ENCODE data around the gene JADE2. TPM values are rescaled to one million over a fixed set of nuclear protein-coding genes. Genes with fewer than 3 reads are reported as not detected.
A peak's percentile ranks its signal among the peaks of the same experiment; 100 is the strongest.

Gene JADE2
- total and polyA plus RNA-seq, 8 donors, result 6.2 to 109 (median 26.4) TPM

GRCh38 chr5:134560698-134561097 lies 35.2 kb downstream of the JADE2 start:
- Histone ChIP-seq H3K27ac (no peak overlapping the region), H3K27me3 (no peaks in the 10 kb centered on the region), H3K36me3 (peaks cover 74 to 83% (median 78%) of the 10 kb centered on the region in 4 donors), H3K4me3 (no peak overlapping the region), H3K4me1 (peaks cover 12 to 24% (median 17%) of the 10 kb centered on the region in 4 donors), H3K9me3 (no peaks in the 10 kb centered on the region)
- intact Hi-C loops (cut with DNase I; ENCODE audit: low total_unique reads), result no loop called here
- no peak for TF ChIP-seq POLR2AphosphoS5 (IDR thresholded peaks at IDR 0.05)
- WGBS, 5 donors, result 94 to 95% (median 95%) methylated on average over 12 to 15 of the region's 15 CpGs
- no peak for DNase-seq

DNA sequence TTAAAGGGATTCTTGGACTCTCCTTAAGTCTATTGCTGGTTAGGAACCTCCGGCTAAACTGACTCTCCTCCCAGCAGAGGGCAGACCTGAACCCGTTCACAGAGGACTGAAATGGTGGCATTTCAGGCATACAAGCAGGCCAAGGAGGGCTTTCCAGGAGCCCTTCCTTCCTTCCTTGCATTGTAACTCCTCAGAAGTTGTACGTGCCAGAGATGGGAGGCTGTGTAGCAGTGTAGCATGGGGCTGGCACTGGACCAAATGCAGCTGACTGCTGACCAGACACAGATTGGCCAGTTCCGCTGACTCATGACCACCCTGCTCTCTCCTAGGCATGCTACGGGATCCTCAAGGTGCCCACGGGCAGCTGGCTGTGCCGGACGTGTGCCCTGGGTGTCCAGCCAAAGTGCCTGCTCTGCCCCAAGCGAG lies 36.4 kb downstream of the JADE2 start:
- Histone ChIP-seq H3K4me1 (peaks cover 8 to 26% (median 13%) of the 10 kb centered on the region in 4 donors), H3K27me3 (no peaks in the 10 kb centered on the region), H3K36me3 (peaks cover 85 to 86% (median 86%) of the 10 kb centered on the region in 4 donors), H3K4me3 (no peak overlapping the region), H3K9me3 (no peaks in the 10 kb centered on the region), H3K27ac (no peak overlapping the region)
- WGBS, 5 donors, result 61 to 71% (median 69%) methylated on average over 8 to 9 of the region's 9 CpGs
- TF ChIP-seq CTCF (IDR thresholded peaks at IDR 0.05) (peak in 1 of 7 experiments; percentile 12), POLR2A (IDR thresholded peaks at IDR 0.05) (no peak), POLR2AphosphoS5 (IDR thresholded peaks at IDR 0.05) (peak in 1 of 3 donors; percentile 19)
- intact Hi-C loops (cut with DNase I; ENCODE audit: low total_unique reads), result no loop called here
- DNase-seq, result peak; percentile 49 to 58

DNA sequence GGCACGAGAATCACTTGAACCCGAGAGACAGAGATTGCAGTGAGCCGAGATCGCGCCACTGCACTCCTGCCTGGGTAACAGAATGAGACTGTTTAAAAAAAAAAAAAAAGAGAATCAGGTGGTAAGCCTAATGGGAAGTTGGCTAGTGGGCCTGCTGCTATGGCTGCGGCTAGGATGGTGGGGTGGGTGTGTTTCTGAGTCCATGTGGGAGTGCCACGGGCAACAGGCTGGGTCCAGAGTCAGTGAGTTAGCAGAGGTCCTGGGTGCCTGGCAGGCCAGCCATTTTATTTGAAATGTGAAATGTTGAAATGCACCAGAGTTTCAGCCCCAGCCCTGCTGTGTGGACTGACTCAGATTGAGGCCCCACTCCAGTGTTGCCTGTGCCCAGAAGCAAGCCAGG lies 37.8 kb downstream of the JADE2 start:
- Histone ChIP-seq H3K27ac (no peak overlapping the region), H3K4me1 (peaks cover 17 to 39% (median 25%) of the 10 kb centered on the region in 4 donors), H3K4me3 (no peak overlapping the region), H3K9me3 (no peaks in the 10 kb centered on the region), H3K36me3 (peaks cover 87 to 99% (median 97%) of the 10 kb centered on the region in 4 donors), H3K27me3 (no peaks in the 10 kb centered on the region)
- WGBS, 5 donors, result 96 to 99% (median 97%) methylated on average over 7 of the region's 7 CpGs
- DNase-seq, result no peak
- no peak for TF ChIP-seq POLR2AphosphoS5 (IDR thresholded peaks at IDR 0.05)
- no peak for TF ChIP-seq EP300 (IDR thresholded peaks at IDR 0.05)
- no peak for TF ChIP-seq CTCF (IDR thresholded peaks at IDR 0.05)
- TF ChIP-seq POLR2A (IDR thresholded peaks at IDR 0.05), result no peak
- intact Hi-C loops (cut with DNase I; ENCODE audit: low total_unique reads), result no loop called here

- H3K4me1 ChIP-seq, result peaks cover 25 to 46% (median 33%) of the 10 kb centered on the region in 4 donors
- intact Hi-C loops (cut with DNase I; ENCODE audit: low total_unique reads), result no loop called here
- peaks cover 81 to 99% (median 92%) of the 10 kb centered on the region in 4 donors for H3K36me3 ChIP-seq
These were observed 38.5 kb downstream of the JADE2 start for GRCh38 chr5:134563962-134564361.

More at GRCh38 chr5:134563962-134564361, 38.5 kb downstream of the JADE2 start:
- DNase-seq, result no peak
- H3K27ac ChIP-seq, result no peak overlapping the region
- H3K4me3 ChIP-seq, result no peak overlapping the region
- WGBS, 5 donors, result 75 to 80% (median 78%) methylated on average over 5 of the region's 5 CpGs
- TF ChIP-seq EP300 (IDR thresholded peaks at IDR 0.05), result no peak
- TF ChIP-seq POLR2AphosphoS5 (IDR thresholded peaks at IDR 0.05), result no peak
- TF ChIP-seq CTCF (IDR thresholded peaks at IDR 0.05), result no peak
- no peak for TF ChIP-seq POLR2A (IDR thresholded peaks at IDR 0.05)
- no peaks in the 10 kb centered on the region for H3K27me3 ChIP-seq
- no peaks in the 10 kb centered on the region for H3K9me3 ChIP-seq

All from stomach (tissue), 9 donors.